Activated CD4-positive, alpha-beta memory T cell treated with anti-CD3 and anti-CD28 coated beads, Interleukin-2, amount 10 ng/mL, durations not matched to agents 7 days and 5 days (primary cell): ENCODE measurements around the gene AMOTL1. TPM values are rescaled to one million over a fixed set of nuclear protein-coding genes. Genes with fewer than 3 reads are reported as not detected.

ENCODE experiments used
- CTCF ChIA-PET: fragments of 350-600 bp; sonication (Branson Sonifier 250); formaldehyde crosslinking; loops from one replicate; lab custom pipeline; 2021; ENCODE audit warnings: antibody characterized with exemption, inconsistent platforms; lab: Charles Lee
- POLR2A ChIA-PET: fragments of 350-600 bp; sonication (Branson Sonifier 250); formaldehyde crosslinking; loops from one replicate; lab custom pipeline; 2021; ENCODE audit warnings: antibody characterized with exemption; lab: Charles Lee
- DNase-seq: peaks from one replicate; pipeline ENCODE4 v3.0.0-alpha.2; 2020
- H3K27ac Mint-ChIP-seq: one replicate; pipeline ENCODE4 v1.8.0; 2021; ENCODE audit warnings: mild to moderate bottlenecking, mixed read lengths
- H3K27me3 Mint-ChIP-seq: one replicate; pipeline ENCODE4 v1.8.0; 2021; ENCODE audit warnings: mixed read lengths
- H3K36me3 Mint-ChIP-seq: one replicate; pipeline ENCODE4 v1.8.0; 2021; ENCODE audit warnings: low read depth, mixed read lengths
- H3K4me1 Mint-ChIP-seq: one replicate; pipeline ENCODE4 v1.8.0; 2021; ENCODE audit warnings: mixed read lengths
- H3K4me3 Mint-ChIP-seq: one replicate; pipeline ENCODE4 v1.8.0; 2021; ENCODE audit warnings: mild to moderate bottlenecking, mixed read lengths
- H3K9me3 Mint-ChIP-seq: one replicate; pipeline ENCODE4 v1.8.0; 2021; ENCODE audit warnings: mixed read lengths
- total RNA-seq, 2 experiments: library from RNA; stranded (reverse); gene quantifications; one replicate each; pipeline ENCODE4 v1.2.3, GENCODE V29; 2021

Gene AMOTL1, protein sequence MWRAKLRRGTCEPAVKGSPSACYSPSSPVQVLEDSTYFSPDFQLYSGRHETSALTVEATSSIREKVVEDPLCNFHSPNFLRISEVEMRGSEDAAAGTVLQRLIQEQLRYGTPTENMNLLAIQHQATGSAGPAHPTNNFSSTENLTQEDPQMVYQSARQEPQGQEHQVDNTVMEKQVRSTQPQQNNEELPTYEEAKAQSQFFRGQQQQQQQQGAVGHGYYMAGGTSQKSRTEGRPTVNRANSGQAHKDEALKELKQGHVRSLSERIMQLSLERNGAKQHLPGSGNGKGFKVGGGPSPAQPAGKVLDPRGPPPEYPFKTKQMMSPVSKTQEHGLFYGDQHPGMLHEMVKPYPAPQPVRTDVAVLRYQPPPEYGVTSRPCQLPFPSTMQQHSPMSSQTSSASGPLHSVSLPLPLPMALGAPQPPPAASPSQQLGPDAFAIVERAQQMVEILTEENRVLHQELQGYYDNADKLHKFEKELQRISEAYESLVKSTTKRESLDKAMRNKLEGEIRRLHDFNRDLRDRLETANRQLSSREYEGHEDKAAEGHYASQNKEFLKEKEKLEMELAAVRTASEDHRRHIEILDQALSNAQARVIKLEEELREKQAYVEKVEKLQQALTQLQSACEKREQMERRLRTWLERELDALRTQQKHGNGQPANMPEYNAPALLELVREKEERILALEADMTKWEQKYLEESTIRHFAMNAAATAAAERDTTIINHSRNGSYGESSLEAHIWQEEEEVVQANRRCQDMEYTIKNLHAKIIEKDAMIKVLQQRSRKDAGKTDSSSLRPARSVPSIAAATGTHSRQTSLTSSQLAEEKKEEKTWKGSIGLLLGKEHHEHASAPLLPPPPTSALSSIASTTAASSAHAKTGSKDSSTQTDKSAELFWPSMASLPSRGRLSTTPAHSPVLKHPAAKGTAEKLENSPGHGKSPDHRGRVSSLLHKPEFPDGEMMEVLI
- 1 to 10 TPM; 4.0 to 4.3 TPM for total RNA-seq

DNA sequence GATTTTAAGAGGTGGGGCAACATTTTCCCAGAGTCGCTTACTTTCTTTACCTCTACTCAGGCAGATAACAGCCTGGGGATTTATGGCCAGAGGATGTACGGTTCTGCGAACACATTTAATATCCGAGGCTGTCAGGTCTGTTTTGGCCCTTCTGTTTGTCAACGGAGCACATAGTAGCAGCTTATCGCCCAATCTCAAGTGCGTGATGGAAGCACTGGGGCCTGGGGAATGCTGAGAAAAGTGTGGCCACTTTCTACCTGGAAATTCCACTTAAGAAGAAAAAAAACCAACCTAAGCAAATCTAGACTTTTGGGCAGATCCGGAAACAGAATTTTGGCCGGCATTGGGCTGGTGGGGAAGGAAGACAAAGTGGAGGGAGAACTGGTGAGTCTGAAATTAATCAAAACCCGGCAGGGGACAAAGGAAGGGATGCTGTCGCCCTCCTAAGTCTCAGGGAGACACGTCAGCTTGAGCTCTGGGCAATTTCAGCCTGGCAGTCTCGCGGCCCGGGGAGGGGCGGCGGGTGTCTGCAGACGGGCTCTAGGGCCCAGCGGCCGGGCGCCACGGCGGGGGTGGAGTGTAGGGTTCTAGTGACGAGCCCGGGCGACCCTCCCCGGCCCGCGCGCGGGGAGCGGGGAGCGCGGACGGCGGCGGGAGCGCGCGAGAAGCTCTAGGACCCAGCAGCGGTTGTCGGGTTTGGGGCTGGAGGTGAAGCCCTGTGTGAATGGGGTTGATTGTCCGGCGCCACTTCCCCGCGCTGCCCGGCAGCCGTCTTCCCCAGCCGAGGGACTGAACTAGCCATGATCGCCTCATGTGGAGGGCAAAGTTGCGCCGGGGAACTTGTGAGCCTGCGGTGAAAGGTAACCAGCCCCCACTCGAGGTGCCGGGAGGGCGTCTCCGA is at the start of gene AMOTL1:
Gene AMOTL1 (plus strand): TSS at position 656 of the 901 bp plus-strand sequence. CDS start 156 bp downstream, at position 812.
- Mint-ChIP-seq H3K36me3 (no peaks in the 10 kb centered on the region), H3K4me3 (peak within 1 kb of the TSS; percentile 70), H3K4me1 (peaks cover 16% of the 10 kb centered on the region), H3K9me3 (no peaks in the 10 kb centered on the region), H3K27ac (no peak within 1 kb of the TSS), H3K27me3 (peaks cover 43% of the 10 kb centered on the region)
- CTCF ChIA-PET, result no interaction called here
- DNase-seq, result peak; percentile 44
- POLR2A ChIA-PET, result no interaction called here

DNA sequence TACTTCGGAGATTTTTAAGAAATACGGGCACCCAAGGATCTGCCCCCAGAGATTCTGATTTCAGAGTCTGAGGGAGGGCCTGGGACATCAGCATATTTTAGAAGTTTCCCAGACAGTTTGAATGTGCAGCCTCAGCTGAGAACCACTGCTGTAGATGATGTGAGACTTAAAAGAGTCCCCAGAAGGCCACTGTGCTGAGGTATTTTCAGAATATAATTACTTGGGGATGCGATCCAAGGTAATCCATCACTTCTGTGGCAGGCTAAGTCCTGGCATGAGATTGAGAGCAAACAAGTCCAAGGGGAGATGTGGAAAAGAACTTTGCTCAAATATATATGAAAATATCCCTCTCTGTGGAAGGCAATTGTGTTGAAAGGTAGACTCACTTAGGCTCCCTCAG is 48.3 kb upstream of the AMOTL1 start:
- Mint-ChIP-seq H3K36me3 (no peaks in the 10 kb centered on the region), H3K27me3 (peaks cover 38% of the 10 kb centered on the region), H3K4me1 (no peaks in the 10 kb centered on the region), H3K27ac (no peak overlapping the region), H3K9me3 (no peaks in the 10 kb centered on the region), H3K4me3 (no peak overlapping the region)
- no peak for DNase-seq
- ChIA-PET CTCF (no interaction called here), POLR2A (no interaction called here)

DNA sequence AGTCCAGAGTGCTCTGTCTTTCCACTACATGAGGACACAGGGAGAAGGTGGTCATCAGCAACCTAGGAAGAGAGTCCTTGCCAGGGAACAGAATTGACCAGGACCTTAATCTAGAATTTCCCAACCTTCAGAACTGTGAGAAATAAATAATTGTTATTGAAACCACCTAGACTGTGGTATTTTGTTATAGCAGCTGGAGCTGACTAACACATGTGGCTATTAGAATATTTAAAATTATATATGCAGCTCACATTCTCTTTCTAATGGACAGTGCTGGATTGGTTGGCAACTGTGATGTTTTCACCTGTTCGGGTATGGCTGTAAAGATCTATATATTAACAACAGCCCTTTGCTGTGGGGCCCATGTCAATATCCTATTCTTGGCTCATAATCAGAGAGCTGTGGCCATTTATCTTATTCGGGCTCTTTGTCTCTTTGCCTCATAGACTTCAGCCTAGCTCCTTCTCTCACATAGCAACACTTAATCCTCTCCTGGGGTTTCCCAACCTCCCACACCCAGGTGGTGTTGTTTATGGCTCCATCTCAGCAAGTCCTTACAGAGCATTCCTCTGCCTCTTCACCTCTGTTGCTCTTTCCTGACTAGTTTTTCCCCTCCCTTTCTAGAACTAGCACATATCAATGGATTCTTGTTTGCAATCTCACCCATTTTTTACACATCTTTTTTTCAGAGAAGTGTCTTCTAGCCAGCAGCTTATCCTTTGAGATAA is 46.4 kb upstream of the AMOTL1 start:
- Mint-ChIP-seq H3K9me3 (no peaks in the 10 kb centered on the region), H3K27ac (no peak overlapping the region), H3K27me3 (peaks cover 29% of the 10 kb centered on the region), H3K4me1 (no peaks in the 10 kb centered on the region), H3K4me3 (no peak overlapping the region), H3K36me3 (no peaks in the 10 kb centered on the region)
- CTCF ChIA-PET, result no interaction called here
- no peak for DNase-seq
- POLR2A ChIA-PET, result no interaction called here

DNA sequence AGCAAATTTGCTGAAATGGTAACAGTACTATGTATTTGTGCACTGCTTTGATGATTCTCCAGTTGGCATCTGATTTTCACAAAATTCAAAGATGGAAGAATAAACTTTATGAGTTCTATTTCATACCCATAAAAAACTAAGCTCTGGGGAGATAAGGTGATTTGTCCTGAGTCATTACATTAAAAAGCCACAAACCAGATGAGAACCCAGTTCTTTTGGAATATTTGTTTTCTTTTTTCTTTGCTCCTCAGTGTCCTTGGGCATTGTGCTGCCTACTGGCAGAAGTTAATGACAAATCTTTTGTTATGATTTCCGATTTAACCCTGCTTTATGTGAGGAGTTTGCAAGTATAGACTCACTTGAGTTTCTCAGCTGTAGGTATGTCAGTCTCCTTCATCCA is 45.4 kb upstream of the AMOTL1 start:
- ChIA-PET CTCF (no interaction called here), POLR2A (no interaction called here)
- no peaks in the 10 kb centered on the region for H3K9me3 Mint-ChIP-seq
- no peak overlapping the region for H3K27ac Mint-ChIP-seq
- H3K36me3 Mint-ChIP-seq, result no peaks in the 10 kb centered on the region
- peaks cover 24% of the 10 kb centered on the region for H3K27me3 Mint-ChIP-seq
- DNase-seq, result no peak
- H3K4me1 Mint-ChIP-seq, result no peaks in the 10 kb centered on the region
- H3K4me3 Mint-ChIP-seq, result no peak overlapping the region

DNA sequence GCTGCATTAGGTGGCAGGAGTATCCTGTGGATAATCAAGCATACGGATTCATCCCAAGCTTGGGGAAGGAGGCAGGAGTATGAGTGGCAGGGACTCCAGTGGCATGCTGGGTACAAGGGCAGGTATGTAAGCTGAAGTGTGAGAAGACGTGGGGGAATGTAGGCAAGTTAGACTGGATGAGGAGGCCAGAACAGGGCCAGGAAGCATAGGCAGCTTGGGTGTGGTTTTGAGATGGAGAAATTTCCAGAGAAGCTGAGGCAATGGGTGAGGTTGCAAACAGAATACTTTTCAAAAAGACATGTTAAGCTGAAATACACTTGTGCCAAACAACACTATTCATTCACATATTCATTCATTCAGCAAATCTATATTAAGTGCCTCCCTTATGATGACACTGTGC is 43.1 kb upstream of the AMOTL1 start:
- CTCF ChIA-PET, result no interaction called here

DNA sequence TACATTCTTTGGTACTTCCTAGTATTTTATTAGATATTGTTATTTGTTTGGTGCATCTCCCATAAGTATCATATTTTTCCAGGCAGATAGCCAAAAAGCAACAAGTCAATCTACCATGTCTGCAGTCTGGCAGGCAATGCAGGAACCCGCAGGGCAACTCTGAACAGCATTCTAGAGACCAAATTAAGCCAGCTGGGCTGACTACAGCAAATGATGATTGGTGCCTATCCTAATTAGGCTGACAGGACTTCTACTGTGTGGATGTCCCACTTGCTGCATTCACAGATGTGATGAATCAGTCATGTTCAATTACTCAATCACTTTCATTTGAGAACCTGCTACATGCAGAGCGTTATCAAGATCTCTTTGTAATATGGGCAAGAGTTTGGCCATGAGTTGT is 40.3 kb upstream of the AMOTL1 start:
- H3K4me1 Mint-ChIP-seq, result no peaks in the 10 kb centered on the region
- no peaks in the 10 kb centered on the region for H3K36me3 Mint-ChIP-seq
- ChIA-PET CTCF (no interaction called here), POLR2A (no interaction called here)
- H3K4me3 Mint-ChIP-seq, result no peak overlapping the region
- peaks cover 17% of the 10 kb centered on the region for H3K27me3 Mint-ChIP-seq
- H3K27ac Mint-ChIP-seq, result no peak overlapping the region
- no peak for DNase-seq
- no peaks in the 10 kb centered on the region for H3K9me3 Mint-ChIP-seq

More for the DNA sequence above, 43.1 kb upstream of the AMOTL1 start:
- Mint-ChIP-seq H3K4me3 (no peak overlapping the region), H3K4me1 (no peaks in the 10 kb centered on the region), H3K36me3 (no peaks in the 10 kb centered on the region), H3K9me3 (no peaks in the 10 kb centered on the region), H3K27me3 (peaks cover 21% of the 10 kb centered on the region), H3K27ac (no peak overlapping the region)
- POLR2A ChIA-PET, result no interaction called here
- DNase-seq, result no peak

DNA sequence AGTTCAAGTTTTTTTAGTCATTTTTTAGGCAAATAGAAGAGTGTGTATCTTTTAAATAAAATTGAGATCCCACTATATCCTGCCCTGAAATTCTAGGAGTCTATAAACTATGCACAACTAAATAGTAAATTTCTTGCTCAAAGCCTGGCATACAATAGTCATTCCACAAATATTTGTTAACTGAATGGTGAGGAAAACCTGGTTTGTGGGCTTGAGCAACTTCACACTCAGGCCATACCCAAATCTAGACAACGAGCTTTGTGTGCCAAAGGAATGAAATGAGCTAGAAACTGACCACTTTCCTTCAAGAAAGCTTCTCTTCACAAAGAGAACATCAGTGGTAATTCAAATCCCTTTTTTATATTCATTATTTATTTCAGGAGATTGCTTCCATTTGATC is 39.6 kb upstream of the AMOTL1 start:
- Mint-ChIP-seq H3K36me3 (no peaks in the 10 kb centered on the region), H3K4me3 (no peak overlapping the region), H3K27me3 (peaks cover 15% of the 10 kb centered on the region), H3K4me1 (no peaks in the 10 kb centered on the region), H3K9me3 (no peaks in the 10 kb centered on the region), H3K27ac (no peak overlapping the region)
- ChIA-PET CTCF (interaction anchor here (1.4 kb wide), 1 partner anchor 13 kb away, joined by 4 read pairs; no protein-coding TSS in a partner anchor), POLR2A (no interaction called here)
- no peak for DNase-seq

DNA sequence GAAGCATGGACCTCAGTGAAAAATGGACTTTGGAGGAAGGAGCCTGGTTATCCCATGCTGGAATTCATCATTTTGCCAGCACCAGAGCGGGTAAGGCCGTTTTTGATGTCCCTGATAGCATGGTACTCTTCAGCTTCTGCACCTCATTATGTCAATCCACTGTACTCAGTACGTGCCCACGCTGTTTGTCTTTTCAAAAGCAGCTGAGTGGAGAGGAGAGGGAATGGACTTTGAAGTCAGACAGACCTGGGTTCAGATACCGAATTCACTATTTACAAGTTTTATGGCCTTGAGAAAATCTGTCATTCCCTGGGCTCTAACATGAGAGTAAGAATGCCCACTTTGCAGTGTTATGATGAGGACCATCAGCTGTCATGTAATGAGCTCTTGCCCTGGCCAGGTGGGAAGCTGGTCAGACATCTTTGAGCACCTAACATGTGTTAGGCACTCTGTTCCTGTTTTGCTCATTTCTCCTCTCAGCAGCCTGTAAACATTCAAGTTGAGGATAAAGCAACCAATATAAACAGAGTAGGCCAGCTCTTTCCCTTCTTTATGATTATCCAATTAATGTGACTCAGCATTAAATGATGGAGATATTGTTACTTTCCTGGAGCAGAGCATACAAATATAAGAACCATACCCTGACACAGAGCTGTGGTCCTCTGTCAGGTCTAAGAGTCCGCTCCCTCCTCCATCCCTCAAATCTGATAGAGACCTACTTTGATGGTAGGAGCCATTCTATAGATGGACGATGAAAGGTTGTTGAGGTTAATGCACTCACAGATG is 39.0 kb upstream of the AMOTL1 start:
- peaks cover 15% of the 10 kb centered on the region for H3K27me3 Mint-ChIP-seq
- H3K4me3 Mint-ChIP-seq, result no peak overlapping the region
- H3K36me3 Mint-ChIP-seq, result no peaks in the 10 kb centered on the region
- no peak for DNase-seq
- CTCF ChIA-PET, result interaction anchor here (1.4 kb wide), 1 partner anchor 13 kb away, joined by 4 read pairs; no protein-coding TSS in a partner anchor
- POLR2A ChIA-PET, result no interaction called here
- no peak overlapping the region for H3K27ac Mint-ChIP-seq
- no peaks in the 10 kb centered on the region for H3K9me3 Mint-ChIP-seq
- H3K4me1 Mint-ChIP-seq, result no peaks in the 10 kb centered on the region

DNA sequence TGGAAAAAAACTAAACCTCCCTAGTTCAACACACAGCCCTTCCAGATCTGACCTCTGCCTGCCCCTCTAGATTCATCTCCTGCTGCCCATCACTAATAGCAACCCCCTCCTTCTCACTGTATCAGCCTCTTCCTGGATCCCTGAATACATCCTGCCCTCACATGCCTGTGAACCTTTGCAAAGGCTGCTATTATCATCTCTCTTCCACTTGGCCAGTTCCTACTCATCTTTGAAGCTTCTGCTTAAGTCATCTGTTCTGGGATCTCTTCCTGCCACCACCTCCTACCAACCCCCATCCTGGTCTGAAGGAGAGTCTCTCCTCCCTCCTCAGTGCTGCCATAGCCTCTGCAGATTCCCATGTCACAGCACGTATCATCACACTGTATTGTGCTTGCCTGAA is 38.0 kb upstream of the AMOTL1 start:
- Mint-ChIP-seq H3K36me3 (no peaks in the 10 kb centered on the region), H3K9me3 (no peaks in the 10 kb centered on the region), H3K27ac (no peak overlapping the region), H3K27me3 (peaks cover 9% of the 10 kb centered on the region), H3K4me3 (no peak overlapping the region), H3K4me1 (peaks cover 8% of the 10 kb centered on the region)
- no peak for DNase-seq
- ChIA-PET POLR2A (no interaction called here), CTCF (no interaction called here)

DNA sequence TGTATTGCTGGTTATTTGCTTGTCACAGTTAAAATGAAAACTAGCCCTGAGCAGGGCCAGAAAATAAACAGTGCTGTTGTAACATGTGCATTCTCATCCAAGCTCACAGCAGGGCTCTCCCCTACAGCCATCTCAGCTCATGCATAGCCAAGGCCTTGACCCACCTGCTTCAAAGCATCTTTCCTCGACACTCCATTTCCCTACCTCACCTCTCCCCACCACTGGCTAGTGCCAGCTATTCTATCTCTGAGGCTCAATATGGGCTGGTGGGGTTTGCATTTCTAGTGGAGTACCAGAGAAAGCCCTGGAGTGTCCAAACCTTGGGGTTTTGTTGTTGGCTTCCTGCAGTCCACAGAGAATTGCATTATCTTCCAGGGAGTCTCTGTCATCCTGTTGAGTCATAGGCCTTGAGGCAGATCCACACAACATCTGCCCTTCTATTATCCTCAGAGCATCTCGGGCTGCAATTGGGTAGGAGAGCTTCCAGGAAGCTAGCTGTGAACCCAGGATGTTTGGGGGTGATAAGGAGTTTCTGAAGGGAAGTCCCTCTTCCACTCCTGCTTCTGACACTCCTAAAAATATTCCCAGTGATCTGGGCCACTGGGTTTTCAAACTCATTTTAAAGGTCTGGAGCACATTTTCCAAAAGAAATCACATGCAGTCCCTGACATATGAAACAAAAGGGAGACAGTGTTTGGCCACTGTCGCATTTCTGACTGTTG is 36.1 kb upstream of the AMOTL1 start:
- no peak overlapping the region for H3K27ac Mint-ChIP-seq
- H3K9me3 Mint-ChIP-seq, result no peaks in the 10 kb centered on the region
- DNase-seq, result no peak
- H3K27me3 Mint-ChIP-seq, result peaks cover 9% of the 10 kb centered on the region
- CTCF ChIA-PET, result no interaction called here
- H3K36me3 Mint-ChIP-seq, result no peaks in the 10 kb centered on the region
- H3K4me3 Mint-ChIP-seq, result no peak overlapping the region
- POLR2A ChIA-PET, result no interaction called here
- peaks cover 8% of the 10 kb centered on the region for H3K4me1 Mint-ChIP-seq

DNA sequence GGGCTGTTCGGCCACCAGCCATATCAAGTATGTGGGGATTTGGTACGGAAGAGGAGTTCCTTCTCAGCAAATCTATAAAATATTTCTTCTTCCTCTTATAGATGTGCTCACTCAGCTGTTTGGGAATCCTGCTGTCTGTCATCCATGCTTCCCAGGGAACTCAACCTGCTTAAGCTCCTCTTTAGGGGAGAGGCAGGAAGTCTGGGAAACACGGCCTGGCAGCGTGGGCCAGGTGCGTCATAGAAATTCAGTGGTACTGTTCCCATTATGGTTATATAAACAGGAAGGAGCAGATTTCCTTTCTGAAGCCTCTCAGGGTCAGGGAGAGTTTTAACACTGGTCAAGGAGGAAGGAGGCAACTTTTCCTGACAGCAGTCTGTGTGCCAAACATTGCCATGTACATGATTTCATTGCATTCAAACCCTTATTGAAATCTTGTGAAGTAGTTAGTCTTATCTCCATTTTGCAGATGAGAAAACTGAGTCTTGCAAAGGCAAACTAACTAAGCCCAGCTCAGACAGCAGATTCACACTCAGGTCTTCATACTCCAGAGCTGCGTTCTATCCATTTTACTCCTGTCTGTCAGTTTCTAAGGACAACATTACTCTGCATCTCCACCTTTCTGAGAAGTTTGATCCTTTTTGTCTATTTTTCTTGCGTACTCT is 35.4 kb upstream of the AMOTL1 start:
- POLR2A ChIA-PET, result no interaction called here
- Mint-ChIP-seq H3K27ac (no peak overlapping the region), H3K9me3 (no peaks in the 10 kb centered on the region), H3K4me1 (peaks cover 8% of the 10 kb centered on the region), H3K4me3 (no peak overlapping the region), H3K27me3 (peaks cover 9% of the 10 kb centered on the region), H3K36me3 (no peaks in the 10 kb centered on the region)
- DNase-seq, result no peak
- CTCF ChIA-PET, result no interaction called here
